ENCODE results near the gene FAM131B. TPM values are rescaled to one million over a fixed set of nuclear protein-coding genes. Genes with fewer than 3 reads are reported as not detected.

FAM131B gene
- polyA plus RNA-seq, 2 donors, result 0.16 to 0.28 TPM

GRCh38 chr7:143329471-143330170 is 32.9 kb downstream of the FAM131B start:
- no peak overlapping the region for H3K4me3 ChIP-seq (ENCODE audit: low read depth in 1 of 2, low read length in 2 of 2)
- no peaks in the 10 kb centered on the region for H3K9me3 ChIP-seq (ENCODE audit: control insufficient read depth in 2 of 2, insufficient read depth in 1 of 2, low read depth in 1 of 2, low read length in 1 of 2)
- 92 to 94% methylated on average over 10 of the region's 10 CpGs for WGBS, 2 donors
- peaks cover 0 to 2% of the 10 kb centered on the region in 2 donors for H3K4me1 ChIP-seq (ENCODE audit: control insufficient read depth in 2 of 2, insufficient read depth in 2 of 2, low read length in 1 of 2)
- no peaks in the 10 kb centered on the region for H3K27me3 ChIP-seq (ENCODE audit: control insufficient read depth in 1 of 2, insufficient read depth in 2 of 2, low read length in 2 of 2)
- H3K36me3 ChIP-seq (ENCODE audit: control insufficient read depth in 2 of 2, insufficient read depth in 2 of 2, low read length in 1 of 2), result no peaks in the 10 kb centered on the region
- no peak overlapping the region for H3K27ac ChIP-seq (ENCODE audit: low read depth in 2 of 2, low read length in 1 of 2)

- Histone ChIP-seq H3K4me3 (ENCODE audit: low read depth in 1 of 2, low read length in 2 of 2) (no peak overlapping the region), H3K27ac (ENCODE audit: low read depth in 2 of 2, low read length in 1 of 2) (no peak overlapping the region), H3K27me3 (ENCODE audit: control insufficient read depth in 1 of 2, insufficient read depth in 2 of 2, low read length in 2 of 2) (no peaks in the 10 kb centered on the region), H3K9me3 (ENCODE audit: control insufficient read depth in 2 of 2, insufficient read depth in 1 of 2, low read depth in 1 of 2, low read length in 1 of 2) (no peaks in the 10 kb centered on the region), H3K4me1 (ENCODE audit: control insufficient read depth in 2 of 2, insufficient read depth in 2 of 2, low read length in 1 of 2) (peaks cover 0 to 2% of the 10 kb centered on the region in 2 donors), H3K36me3 (ENCODE audit: control insufficient read depth in 2 of 2, insufficient read depth in 2 of 2, low read length in 1 of 2) (no peaks in the 10 kb centered on the region)
- 89 to 91% methylated on average over 5 of the region's 5 CpGs for WGBS, 2 donors
Measured at GRCh38 chr7:143327903-143328302, 34.6 kb downstream of the FAM131B start.

- Histone ChIP-seq H3K9me3 (ENCODE audit: control insufficient read depth in 2 of 2, insufficient read depth in 1 of 2, low read depth in 1 of 2, low read length in 1 of 2) (no peaks in the 10 kb centered on the region), H3K27me3 (ENCODE audit: control insufficient read depth in 1 of 2, insufficient read depth in 2 of 2, low read length in 2 of 2) (no peaks in the 10 kb centered on the region), H3K36me3 (ENCODE audit: control insufficient read depth in 2 of 2, insufficient read depth in 2 of 2, low read length in 1 of 2) (no peaks in the 10 kb centered on the region), H3K4me1 (ENCODE audit: control insufficient read depth in 2 of 2, insufficient read depth in 2 of 2, low read length in 1 of 2) (peaks cover 0 to 4% of the 10 kb centered on the region in 2 donors), H3K4me3 (ENCODE audit: low read depth in 1 of 2, low read length in 2 of 2) (no peak overlapping the region), H3K27ac (ENCODE audit: low read depth in 2 of 2, low read length in 1 of 2) (no peak overlapping the region)
- WGBS, 2 donors, result 68 to 72% methylated on average over 2 of the region's 2 CpGs
Measured at GRCh38 chr7:143325240-143325639, 37.3 kb downstream of the FAM131B start.

- peaks cover 0 to 11% of the 10 kb centered on the region in 2 donors for H3K4me1 ChIP-seq (ENCODE audit: control insufficient read depth in 2 of 2, insufficient read depth in 2 of 2, low read length in 1 of 2)
- no peaks in the 10 kb centered on the region for H3K27me3 ChIP-seq (ENCODE audit: control insufficient read depth in 1 of 2, insufficient read depth in 2 of 2, low read length in 2 of 2)
- H3K4me3 ChIP-seq (ENCODE audit: low read depth in 1 of 2, low read length in 2 of 2), result no peak overlapping the region
- WGBS, 2 donors, result 75 to 78% methylated on average over 12 of the region's 12 CpGs
- no peaks in the 10 kb centered on the region for H3K9me3 ChIP-seq (ENCODE audit: control insufficient read depth in 2 of 2, insufficient read depth in 1 of 2, low read depth in 1 of 2, low read length in 1 of 2)
- no peak overlapping the region for H3K27ac ChIP-seq (ENCODE audit: low read depth in 2 of 2, low read length in 1 of 2)
- H3K36me3 ChIP-seq (ENCODE audit: control insufficient read depth in 2 of 2, insufficient read depth in 2 of 2, low read length in 1 of 2), result no peaks in the 10 kb centered on the region
Measured at GRCh38 chr7:143323653-143324052, 38.9 kb downstream of the FAM131B start.

GRCh38 chr7:143322760-143323633 is 39.5 kb downstream of the FAM131B start:
- Histone ChIP-seq H3K27me3 (ENCODE audit: control insufficient read depth in 1 of 2, insufficient read depth in 2 of 2, low read length in 2 of 2) (no peaks in the 10 kb centered on the region), H3K4me1 (ENCODE audit: control insufficient read depth in 2 of 2, insufficient read depth in 2 of 2, low read length in 1 of 2) (peaks cover 0 to 11% of the 10 kb centered on the region in 2 donors), H3K36me3 (ENCODE audit: control insufficient read depth in 2 of 2, insufficient read depth in 2 of 2, low read length in 1 of 2) (no peaks in the 10 kb centered on the region), H3K27ac (ENCODE audit: low read depth in 2 of 2, low read length in 1 of 2) (no peak overlapping the region), H3K9me3 (ENCODE audit: control insufficient read depth in 2 of 2, insufficient read depth in 1 of 2, low read depth in 1 of 2, low read length in 1 of 2) (no peaks in the 10 kb centered on the region), H3K4me3 (ENCODE audit: low read depth in 1 of 2, low read length in 2 of 2) (no peak overlapping the region)
- 78 to 80% methylated on average over 23 of the region's 23 CpGs for WGBS, 2 donors

GRCh38 chr7:143321734-143322133 is 40.8 kb downstream of the FAM131B start:
- peaks cover 0 to 11% of the 10 kb centered on the region in 2 donors for H3K4me1 ChIP-seq (ENCODE audit: control insufficient read depth in 2 of 2, insufficient read depth in 2 of 2, low read length in 1 of 2)
- no peaks in the 10 kb centered on the region for H3K9me3 ChIP-seq (ENCODE audit: control insufficient read depth in 2 of 2, insufficient read depth in 1 of 2, low read depth in 1 of 2, low read length in 1 of 2)
- H3K27ac ChIP-seq (ENCODE audit: low read depth in 2 of 2, low read length in 1 of 2), result no peak overlapping the region
- H3K27me3 ChIP-seq (ENCODE audit: control insufficient read depth in 1 of 2, insufficient read depth in 2 of 2, low read length in 2 of 2), result no peaks in the 10 kb centered on the region
- H3K36me3 ChIP-seq (ENCODE audit: control insufficient read depth in 2 of 2, insufficient read depth in 2 of 2, low read length in 1 of 2), result no peaks in the 10 kb centered on the region
- H3K4me3 ChIP-seq (ENCODE audit: low read depth in 1 of 2, low read length in 2 of 2), result no peak overlapping the region
- 73 to 78% methylated on average over 4 of the region's 4 CpGs for WGBS, 2 donors

- Histone ChIP-seq H3K4me3 (ENCODE audit: low read depth in 1 of 2, low read length in 2 of 2) (no peak overlapping the region), H3K4me1 (ENCODE audit: control insufficient read depth in 2 of 2, insufficient read depth in 2 of 2, low read length in 1 of 2) (peaks cover 0 to 11% of the 10 kb centered on the region in 2 donors), H3K27me3 (ENCODE audit: control insufficient read depth in 1 of 2, insufficient read depth in 2 of 2, low read length in 2 of 2) (no peaks in the 10 kb centered on the region), H3K9me3 (ENCODE audit: control insufficient read depth in 2 of 2, insufficient read depth in 1 of 2, low read depth in 1 of 2, low read length in 1 of 2) (no peaks in the 10 kb centered on the region), H3K27ac (ENCODE audit: low read depth in 2 of 2, low read length in 1 of 2) (no peak overlapping the region), H3K36me3 (ENCODE audit: control insufficient read depth in 2 of 2, insufficient read depth in 2 of 2, low read length in 1 of 2) (no peaks in the 10 kb centered on the region)
- 95% methylated on average over 10 of the region's 10 CpGs for WGBS, 2 donors
Measured at GRCh38 chr7:143321242-143321641, 41.3 kb downstream of the FAM131B start.

GRCh38 chr7:143320620-143321019 is 41.9 kb downstream of the FAM131B start:
- H3K36me3 ChIP-seq (ENCODE audit: control insufficient read depth in 2 of 2, insufficient read depth in 2 of 2, low read length in 1 of 2), result no peaks in the 10 kb centered on the region
- H3K4me1 ChIP-seq (ENCODE audit: control insufficient read depth in 2 of 2, insufficient read depth in 2 of 2, low read length in 1 of 2), result peaks cover 0 to 11% of the 10 kb centered on the region in 2 donors
- WGBS, 2 donors, result 68 to 71% methylated on average over 9 of the region's 9 CpGs
- H3K4me3 ChIP-seq (ENCODE audit: low read depth in 1 of 2, low read length in 2 of 2), result no peak overlapping the region
- H3K9me3 ChIP-seq (ENCODE audit: control insufficient read depth in 2 of 2, insufficient read depth in 1 of 2, low read depth in 1 of 2, low read length in 1 of 2), result no peaks in the 10 kb centered on the region
- no peaks in the 10 kb centered on the region for H3K27me3 ChIP-seq (ENCODE audit: control insufficient read depth in 1 of 2, insufficient read depth in 2 of 2, low read length in 2 of 2)
- H3K27ac ChIP-seq (ENCODE audit: low read depth in 2 of 2, low read length in 1 of 2), result no peak overlapping the region

GRCh38 chr7:143318661-143319060 is 43.9 kb downstream of the FAM131B start:
- no peak overlapping the region for H3K4me3 ChIP-seq (ENCODE audit: low read depth in 1 of 2, low read length in 2 of 2)
- H3K36me3 ChIP-seq (ENCODE audit: control insufficient read depth in 2 of 2, insufficient read depth in 2 of 2, low read length in 1 of 2), result no peaks in the 10 kb centered on the region
- 46 to 56% methylated on average over 5 of the region's 5 CpGs for WGBS, 2 donors
- H3K27me3 ChIP-seq (ENCODE audit: control insufficient read depth in 1 of 2, insufficient read depth in 2 of 2, low read length in 2 of 2), result no peaks in the 10 kb centered on the region
- peaks cover 0 to 11% of the 10 kb centered on the region in 2 donors for H3K4me1 ChIP-seq (ENCODE audit: control insufficient read depth in 2 of 2, insufficient read depth in 2 of 2, low read length in 1 of 2)
- peak overlapping the region; percentile 45 to 77 for H3K27ac ChIP-seq (ENCODE audit: low read depth in 2 of 2, low read length in 1 of 2)
- no peaks in the 10 kb centered on the region for H3K9me3 ChIP-seq (ENCODE audit: control insufficient read depth in 2 of 2, insufficient read depth in 1 of 2, low read depth in 1 of 2, low read length in 1 of 2)

Measured in esophagus (tissue), 2 donors.